GM12874 (cell line): ENCODE results near the gene KLHDC8B.

Source experiments
- CTCF ChIP-seq: IDR thresholded peaks from 2 replicates; pipeline ENCODE4 v1.5.1; 2011; ENCODE audit warnings: low read depth, mild to moderate bottlenecking, control low read depth, low read length, moderate library complexity; ENCODE audit not compliant: insufficient read depth

KLHDC8B gene

GRCh38 chr3:49166752-49167556 lies 4.4 kb upstream of the KLHDC8B start:
- TF ChIP-seq CTCF, result no peak

- no peak for TF ChIP-seq CTCF
Measured at GRCh38 chr3:49170744-49171118, 667 bp upstream of the KLHDC8B start.

GRCh38 chr3:49171775-49172500 lies 540 bp downstream of the KLHDC8B start:
- TF ChIP-seq CTCF, result no peak

GRCh38 chr3:49172551-49173041 lies 1.2 kb downstream of the KLHDC8B start:
- no peak for TF ChIP-seq CTCF

- no peak for TF ChIP-seq CTCF
Measured at GRCh38 chr3:49173116-49173791, 1.9 kb downstream of the KLHDC8B start.

GRCh38 chr3:49173792-49174170 lies 2.4 kb downstream of the KLHDC8B start:
- no peak for TF ChIP-seq CTCF

- no peak for TF ChIP-seq CTCF
Measured at GRCh38 chr3:49174397-49174985, 3.1 kb downstream of the KLHDC8B start.
